COLO829 (cell line): ENCODE results near the gene RAB6A.
"Not testable (repeated sequence)": the region's sequence is repeated elsewhere in the genome, so short reads cannot be mapped to it uniquely, and the experiment has no call there.

ENCODE experiments used
- DNase-seq: peaks from one replicate; pipeline ENCODE4 v3.0.0; 2012; ENCODE audit warnings: low spot score

The RAB6A gene

GRCh38 chr11:73717136-73717535 lies 43.7 kb downstream of the RAB6A start:
- peak; percentile 91 for DNase-seq

- DNase-seq: peak; percentile 27
Observed at GRCh38 chr11:73716153-73717056, 44.5 kb downstream of the RAB6A start.

- peak; percentile 52 for DNase-seq
Observed at GRCh38 chr11:73715541-73715940, 45.3 kb downstream of the RAB6A start.

GRCh38 chr11:73710964-73711363 lies 49.9 kb downstream of the RAB6A start:
- DNase-seq: no peak

- DNase-seq: no peak
Observed at GRCh38 chr11:73705053-73705452, 55.8 kb downstream of the RAB6A start.

GRCh38 chr11:73693899-73694525 lies 66.9 kb downstream of the RAB6A start:
- DNase-seq: no peak

GRCh38 chr11:73680687-73681086 lies 80.2 kb downstream of the RAB6A start:
- DNase-seq: no peak

GRCh38 chr11:73676552-73676951 lies 84.3 kb downstream of the RAB6A start:
- DNase-seq: not testable (repeated sequence)

GRCh38 chr11:73671701-73672100 lies 89.2 kb downstream of the RAB6A start:
- DNase-seq: no peak

GRCh38 chr11:73670808-73671207 lies 90.1 kb downstream of the RAB6A start:
- DNase-seq: no peak

- DNase-seq: no peak
Observed at GRCh38 chr11:73667891-73668290, 93.0 kb downstream of the RAB6A start.

GRCh38 chr11:73664877-73665276 lies 96.0 kb downstream of the RAB6A start:
- no peak for DNase-seq

GRCh38 chr11:73663604-73664495 lies 97.0 kb downstream of the RAB6A start:
- no peak for DNase-seq

- DNase-seq: no peak
Observed at GRCh38 chr11:73662445-73663157, 98.3 kb downstream of the RAB6A start.

- peak; percentile 96 for DNase-seq
Observed at GRCh38 chr11:73661035-73661628, 99.7 kb downstream of the RAB6A start.

- no peak for DNase-seq
Observed at GRCh38 chr11:73660497-73661034, 100.3 kb downstream of the RAB6A start.

GRCh38 chr11:73659961-73660360 lies 100.9 kb downstream of the RAB6A start:
- DNase-seq: no peak

GRCh38 chr11:73656985-73657384 lies 103.9 kb downstream of the RAB6A start:
- DNase-seq: no peak

- no peak for DNase-seq
Observed at GRCh38 chr11:73655686-73656085, 105.2 kb downstream of the RAB6A start.

- DNase-seq: no peak
Observed at GRCh38 chr11:73654482-73655021, 106.3 kb downstream of the RAB6A start.

- no peak for DNase-seq
Observed at GRCh38 chr11:73653996-73654395, 106.9 kb downstream of the RAB6A start.
